HG02588 (cell line): ENCODE results near the gene PSAT1.

Experiments
- ATAC-seq: cut with Tn5 transposase; IDR thresholded peaks from one replicate; pipeline ENCODE4 v1.9.1; 2021; ENCODE audit warnings: mild to moderate bottlenecking, moderate library complexity; ENCODE audit not compliant: unreplicated experiment

PSAT1 gene

DNA sequence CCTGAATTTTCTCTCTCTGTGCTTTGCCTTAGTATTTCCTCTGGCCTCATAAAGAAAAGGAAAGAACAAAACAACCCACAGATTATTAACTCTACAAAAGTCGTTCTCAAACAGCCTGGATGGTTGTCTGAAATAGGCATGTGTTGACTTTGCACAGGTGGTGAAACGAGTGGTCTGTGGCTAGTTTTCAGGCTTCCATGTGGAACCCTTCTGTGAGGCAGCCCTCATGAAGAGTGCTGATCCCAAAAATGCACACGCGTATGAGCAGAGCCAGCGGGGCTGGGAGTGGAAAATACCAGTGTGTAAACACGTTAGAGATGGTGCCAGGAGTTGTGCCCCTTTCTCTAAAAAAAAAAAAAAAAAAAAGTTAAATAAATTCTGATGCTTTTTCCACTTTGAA lies 4.9 kb upstream of the PSAT1 start:
- ATAC-seq: no peak

DNA sequence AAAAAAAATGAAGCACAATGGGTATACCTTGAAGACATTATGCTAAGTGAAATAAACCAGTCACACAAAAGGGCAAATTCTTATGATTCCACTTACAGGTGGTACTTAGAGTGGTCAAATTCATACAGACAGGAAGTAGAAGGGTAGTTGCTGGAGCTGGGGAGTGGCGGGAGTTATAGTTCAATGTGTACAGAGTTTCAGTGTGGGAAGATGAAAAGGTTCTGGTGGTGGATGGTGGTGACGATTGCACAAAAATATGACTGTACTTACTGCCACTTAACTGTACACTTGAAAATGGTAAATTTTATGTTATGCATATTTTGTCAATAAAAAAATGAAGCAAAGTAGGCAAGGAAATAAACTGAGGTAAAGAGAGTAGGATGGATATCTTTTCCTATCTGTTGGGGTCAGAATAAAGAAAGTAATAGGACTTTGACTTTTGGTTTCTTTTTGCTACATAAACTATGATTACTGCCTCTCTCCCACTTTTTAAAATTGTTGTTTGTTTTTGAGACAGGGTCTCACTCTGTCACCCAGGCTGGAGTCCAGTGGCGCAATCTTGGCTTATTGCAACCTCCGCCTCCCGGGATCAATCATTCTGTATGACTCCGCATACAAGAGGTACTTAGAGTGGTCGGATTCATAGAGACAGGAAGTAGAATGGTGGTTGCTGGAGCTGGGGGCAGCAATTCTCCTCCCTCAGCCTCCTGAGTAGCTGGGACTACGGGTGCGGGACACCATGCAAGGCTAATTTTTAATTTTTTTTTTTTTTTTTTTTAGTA lies 4.0 kb upstream of the PSAT1 start:
- ATAC-seq: no peak

DNA sequence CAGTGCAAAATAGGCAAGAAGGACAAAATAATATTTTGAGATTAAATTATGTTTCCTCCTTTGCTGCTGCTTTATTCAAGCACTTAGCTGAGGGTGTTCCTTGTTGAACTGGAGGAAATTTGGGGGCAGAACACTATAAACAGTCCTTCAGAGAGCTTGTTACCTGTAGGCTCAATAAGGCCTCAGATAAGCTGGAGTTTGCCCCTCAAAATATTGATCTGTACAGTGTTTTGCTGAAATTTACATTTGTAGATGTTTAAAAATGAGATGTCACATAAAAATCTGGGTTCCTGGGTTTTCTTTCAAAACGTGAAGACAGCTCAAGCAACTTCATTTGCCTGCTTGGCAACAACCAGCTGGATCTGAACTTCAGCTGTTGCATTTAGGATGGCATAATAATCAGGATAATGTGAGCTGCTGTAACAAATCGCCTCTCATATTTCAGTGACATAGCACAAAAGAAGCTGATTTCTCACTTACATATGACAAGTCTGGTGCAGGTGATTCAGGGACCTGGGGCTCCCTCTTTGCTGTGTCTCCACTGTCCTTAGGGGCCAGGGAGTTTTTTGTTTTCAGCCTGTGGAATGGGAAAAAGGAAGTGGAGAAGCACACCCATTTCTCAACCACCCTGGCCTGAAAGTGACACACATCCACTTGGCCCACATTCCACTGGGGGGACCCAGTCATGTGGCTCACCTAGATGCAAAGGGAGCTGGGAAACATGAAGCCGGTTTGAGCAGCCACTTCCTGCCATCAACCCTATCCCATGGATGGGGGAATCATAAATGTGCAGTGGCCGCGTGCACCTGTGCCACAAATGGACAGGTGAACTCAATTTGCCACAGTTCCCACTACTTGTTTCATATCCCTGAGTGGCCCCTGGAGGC lies 2.4 kb upstream of the PSAT1 start:
- ATAC-seq: no peak

DNA sequence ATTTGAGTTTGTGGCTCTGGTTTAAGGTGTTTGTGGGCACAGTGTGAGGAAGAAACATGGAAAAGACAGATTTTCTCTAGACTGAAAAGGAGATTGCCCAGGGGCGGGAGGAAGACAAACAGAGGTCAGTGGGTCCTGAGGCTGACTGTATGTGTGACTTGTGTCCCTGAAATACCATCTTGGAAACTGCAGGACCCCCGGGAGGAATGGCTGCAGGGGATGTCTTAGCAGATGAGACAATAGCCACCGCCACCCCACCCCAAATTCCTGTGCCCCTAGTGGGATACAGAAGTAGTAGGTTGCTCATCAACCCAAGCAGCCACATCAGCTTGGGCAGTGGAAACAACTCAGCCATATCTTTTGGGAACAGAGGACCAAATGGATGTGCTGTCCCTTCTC lies 1.7 kb upstream of the PSAT1 start:
- no peak for ATAC-seq

DNA sequence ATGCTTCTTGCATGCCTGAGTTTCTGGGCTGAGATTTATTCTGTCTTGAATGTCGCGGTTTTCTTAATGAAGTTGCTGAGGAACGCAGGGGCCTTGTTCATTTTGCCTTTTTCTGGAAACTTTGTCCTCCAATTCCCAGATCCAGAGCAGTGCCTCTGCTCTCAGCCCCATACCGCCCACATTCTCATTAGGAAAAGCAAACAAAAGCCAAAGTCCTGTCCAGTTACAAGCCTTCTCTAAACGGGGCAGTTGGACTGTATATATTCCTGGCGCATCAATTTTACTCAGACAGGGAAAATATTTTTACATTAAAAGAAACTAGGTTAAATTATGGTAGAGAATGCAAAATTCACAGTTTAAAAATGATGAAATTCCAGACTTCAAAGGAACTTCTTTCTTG lies 1.2 kb upstream of the PSAT1 start:
- ATAC-seq: no peak

DNA sequence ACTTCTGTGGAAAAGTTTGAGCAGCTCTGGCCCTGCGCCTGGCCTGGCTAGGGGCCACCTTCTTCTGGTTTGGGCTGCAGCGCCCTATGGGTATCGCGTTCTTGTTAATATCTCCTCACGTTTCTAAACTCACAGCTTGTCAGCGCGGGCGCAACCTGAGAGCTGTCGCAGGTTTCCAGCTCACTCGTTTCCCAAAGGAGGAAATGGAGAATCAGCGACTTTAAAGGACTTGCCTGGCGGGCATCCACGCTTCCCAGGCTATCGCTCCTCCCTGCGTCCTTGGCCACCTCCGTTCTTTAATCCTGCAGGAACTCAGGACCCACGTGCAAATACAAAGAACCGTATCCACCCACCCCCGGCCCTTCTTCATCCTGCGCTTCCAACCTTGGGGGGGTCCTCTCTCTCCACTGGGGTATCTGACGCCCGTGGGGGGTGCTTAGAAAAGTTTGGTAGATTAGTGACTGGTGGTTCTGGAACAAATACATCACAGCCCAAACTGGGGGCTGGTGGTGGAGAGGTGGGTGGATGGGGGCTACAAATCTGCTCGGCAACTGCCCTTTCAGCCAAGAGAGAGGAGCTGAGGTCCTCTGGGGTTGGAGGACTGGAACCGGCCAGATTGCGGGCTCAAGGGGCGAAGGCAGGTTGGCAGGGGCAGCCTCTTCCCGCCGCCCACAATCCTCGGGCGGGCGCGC lies 578 bp upstream of the PSAT1 start:
- ATAC-seq: no peak

DNA sequence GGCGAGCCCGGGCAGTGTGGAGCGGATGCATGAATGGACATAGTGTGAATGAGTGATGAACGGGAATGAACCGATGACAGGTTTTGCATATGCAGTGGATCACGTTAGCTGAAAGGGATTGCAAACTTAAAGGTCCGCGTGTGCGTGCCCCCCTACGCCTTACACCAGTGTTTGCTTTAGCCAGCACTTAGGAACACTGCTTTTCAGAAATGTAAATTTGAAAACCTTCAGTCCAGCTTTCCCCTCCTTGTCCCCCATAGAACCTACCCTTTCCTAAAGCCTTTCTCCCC lies 692 bp downstream of the PSAT1 start:
- ATAC-seq: no peak

DNA sequence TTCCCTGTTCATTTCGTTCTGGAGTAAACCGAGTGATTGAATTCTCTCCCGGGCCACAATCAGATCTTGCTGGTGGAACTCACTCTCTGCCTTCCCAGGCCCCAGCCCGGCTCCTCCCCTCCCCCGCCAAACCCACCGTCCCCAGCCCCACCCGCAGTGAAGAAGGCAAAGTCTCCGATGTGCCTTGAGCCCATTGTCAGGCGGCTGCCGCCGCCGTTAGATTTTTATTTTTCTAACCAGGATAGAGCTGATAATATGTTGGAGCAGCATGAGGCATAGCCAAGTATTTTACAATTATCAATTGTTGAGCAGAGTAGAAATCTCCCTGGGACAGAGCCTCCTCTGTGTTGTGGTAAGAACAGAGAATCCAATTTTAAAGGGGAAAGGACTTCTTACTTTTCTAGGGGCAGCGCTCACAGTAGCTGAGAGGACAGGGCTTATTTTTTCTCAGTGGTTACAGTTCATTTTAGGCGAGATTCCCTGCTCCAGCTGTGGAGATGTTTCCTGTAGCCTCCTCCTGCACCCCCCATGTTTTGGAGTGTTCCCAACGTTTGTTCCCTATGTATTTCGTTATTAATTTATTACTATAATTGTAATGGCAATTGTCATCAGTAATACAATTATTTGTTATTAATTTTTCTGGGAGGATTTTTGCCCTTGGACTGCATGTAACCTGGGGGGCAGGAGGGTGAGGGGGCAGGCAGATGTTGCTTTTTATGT lies 1.3 kb downstream of the PSAT1 start:
- ATAC-seq: no peak

DNA sequence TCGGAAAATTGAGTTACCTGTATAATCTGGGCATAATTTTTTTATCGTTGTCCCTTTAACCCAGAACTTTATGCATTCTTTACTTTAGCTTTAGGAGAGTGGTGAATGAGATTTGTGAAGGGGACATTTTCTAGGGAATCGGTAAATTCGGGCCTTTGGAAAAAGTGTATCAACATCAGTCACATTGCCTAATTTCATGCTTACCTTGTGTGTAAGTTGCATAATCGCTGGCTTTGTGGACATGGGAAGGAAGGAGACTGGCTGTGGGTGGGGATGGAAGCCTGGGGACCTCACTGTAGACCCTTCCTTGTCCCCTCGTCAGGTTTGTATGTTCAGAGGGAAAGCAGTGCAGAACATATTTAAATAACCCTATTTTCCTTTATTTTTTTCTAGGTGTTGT lies 3.3 kb downstream of the PSAT1 start:
- no peak for ATAC-seq

DNA sequence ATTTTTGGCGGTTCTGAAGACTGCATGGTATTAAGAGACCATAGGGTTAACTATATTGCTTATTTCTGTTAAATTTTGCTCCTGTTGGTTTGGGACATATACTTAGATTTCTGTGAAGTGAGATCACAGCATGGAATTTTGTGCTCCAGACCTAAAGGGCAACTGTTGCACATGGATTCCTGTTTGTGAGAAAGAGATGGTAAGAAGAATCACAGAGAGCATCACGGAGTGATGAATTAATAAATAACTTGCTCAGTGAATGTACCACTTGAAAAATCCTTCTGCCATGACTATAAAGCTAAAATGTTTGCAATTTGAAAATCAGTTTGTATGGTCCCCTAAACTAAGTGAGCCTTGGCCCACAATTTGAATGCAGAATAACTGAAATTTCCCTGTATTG lies 4.5 kb downstream of the PSAT1 start:
- ATAC-seq: no peak

DNA sequence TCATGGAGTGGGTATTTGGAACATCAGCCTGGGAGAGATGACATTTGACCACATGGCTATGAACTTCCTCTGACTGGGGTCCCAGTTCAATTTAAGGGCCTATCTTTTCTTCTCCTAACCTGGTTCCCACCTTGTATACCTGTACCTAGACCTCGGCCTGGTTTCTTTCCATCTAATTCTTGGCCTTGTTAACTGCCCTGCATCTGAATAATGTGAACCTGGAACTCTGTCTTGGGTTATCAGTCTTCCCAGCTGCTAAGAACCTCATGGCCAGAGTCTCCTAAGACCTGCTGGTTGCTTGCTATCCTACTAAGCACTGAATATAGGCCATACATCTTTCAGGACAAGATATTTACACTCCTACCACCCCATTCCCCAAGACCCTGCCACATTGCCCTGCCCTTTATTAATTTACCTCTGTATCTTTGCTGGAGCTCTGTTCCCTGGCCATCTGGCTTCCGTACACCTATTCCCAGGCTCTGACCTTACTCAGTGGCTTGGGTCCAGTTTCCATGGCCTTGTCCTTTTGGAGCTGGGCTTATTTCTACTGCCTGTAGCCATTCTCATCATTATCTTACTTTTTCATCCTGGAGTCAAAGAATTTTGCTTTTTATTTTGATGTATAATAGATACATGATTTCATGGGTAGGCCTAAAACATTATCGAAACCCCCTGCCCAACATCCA lies 6.6 kb downstream of the PSAT1 start:
- ATAC-seq: no peak

DNA sequence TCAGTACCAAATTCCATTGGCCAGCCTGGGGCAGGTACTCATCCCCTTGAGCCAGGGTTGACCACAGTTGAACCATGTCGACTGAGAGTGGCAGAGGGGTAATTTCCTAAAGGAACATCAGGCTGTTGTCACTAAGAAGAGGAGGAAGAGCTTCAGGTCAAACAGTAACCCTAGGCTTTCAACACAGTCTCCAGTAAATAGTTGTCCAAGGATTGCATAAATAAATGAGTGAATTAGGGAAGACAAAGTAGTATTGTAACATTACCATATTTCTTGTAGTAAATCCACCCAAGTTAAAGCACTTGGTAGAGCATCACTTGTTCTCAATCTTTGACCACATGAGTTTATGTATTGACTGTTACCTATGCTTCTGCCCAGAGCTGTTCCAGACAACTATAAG lies 7.4 kb downstream of the PSAT1 start:
- no peak for ATAC-seq

DNA sequence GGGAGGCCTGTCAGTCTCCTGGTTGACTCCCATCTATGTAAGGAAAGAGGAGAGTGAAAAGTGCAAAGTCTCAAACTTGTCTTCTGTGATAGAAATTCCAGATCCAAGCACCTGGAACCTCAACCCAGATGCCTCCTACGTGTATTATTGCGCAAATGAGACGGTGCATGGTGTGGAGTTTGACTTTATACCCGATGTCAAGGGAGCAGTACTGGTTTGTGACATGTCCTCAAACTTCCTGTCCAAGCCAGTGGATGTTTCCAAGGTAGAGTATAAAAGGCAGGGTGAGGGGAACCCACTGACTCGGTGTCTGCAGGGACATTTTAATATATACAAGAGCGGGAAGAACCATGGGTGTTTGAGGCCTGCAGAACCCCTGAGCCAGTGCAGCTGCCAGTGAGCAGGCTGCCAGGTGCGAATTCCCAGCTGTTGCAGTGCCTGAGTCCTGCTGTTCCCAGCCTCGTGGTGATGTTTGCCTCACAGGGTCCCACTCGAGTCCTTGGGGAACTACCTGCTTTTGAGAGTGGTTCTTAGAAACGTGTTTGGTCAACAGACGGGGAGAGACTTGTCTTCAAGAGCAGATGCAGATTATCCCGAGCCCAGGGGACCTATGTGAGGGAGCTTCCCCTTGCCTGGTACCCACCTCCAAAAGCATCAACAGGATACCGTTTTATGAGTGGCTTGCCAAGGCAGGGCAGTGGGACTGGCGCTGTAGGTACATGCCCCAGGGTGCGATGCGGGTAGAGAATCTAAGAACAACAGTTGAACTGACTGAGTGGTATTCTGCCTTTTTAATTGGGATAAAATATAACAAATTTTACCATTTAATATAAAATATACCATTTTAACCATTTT lies 9.5 kb downstream of the PSAT1 start:
- ATAC-seq: no peak

DNA sequence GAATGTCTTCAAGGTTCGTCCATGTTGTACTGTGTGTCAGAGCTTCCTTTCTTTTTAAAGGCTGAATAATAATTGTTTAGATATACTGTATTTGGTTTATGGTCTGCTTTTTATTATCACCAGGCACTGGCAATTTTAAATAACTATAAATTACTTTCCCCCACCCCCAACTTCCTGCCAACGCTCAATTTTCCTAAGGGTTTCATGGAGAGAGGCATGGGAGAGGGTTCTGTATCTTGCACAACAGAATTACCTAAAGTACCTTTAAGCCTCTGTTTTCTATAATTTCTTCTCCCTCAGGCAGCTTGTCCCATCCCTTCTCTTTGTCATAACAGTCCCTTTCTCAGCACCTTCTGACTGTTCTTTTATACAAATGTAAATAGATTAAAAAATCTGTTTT lies 10.4 kb downstream of the PSAT1 start:
- no peak for ATAC-seq

DNA sequence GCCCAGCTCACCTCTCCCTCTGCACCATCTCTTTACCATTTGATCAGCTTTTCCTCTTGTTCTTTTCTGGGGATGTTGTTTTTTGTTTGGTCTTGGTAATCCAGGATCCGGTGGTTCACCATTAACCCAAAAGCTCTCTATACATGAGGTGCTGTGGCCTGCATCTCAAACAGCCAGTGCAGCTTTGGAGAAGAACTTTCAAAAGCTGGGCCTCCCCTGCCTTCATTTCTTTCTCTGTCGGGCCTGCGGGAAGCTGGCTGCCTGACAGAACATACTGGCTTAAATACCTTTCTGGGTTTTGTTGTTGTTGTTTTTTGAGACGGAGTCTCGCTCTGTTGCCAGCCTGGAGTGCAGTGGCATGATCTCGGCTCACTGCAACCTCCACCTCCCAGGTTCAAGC lies 12.1 kb downstream of the PSAT1 start:
- no peak for ATAC-seq

DNA sequence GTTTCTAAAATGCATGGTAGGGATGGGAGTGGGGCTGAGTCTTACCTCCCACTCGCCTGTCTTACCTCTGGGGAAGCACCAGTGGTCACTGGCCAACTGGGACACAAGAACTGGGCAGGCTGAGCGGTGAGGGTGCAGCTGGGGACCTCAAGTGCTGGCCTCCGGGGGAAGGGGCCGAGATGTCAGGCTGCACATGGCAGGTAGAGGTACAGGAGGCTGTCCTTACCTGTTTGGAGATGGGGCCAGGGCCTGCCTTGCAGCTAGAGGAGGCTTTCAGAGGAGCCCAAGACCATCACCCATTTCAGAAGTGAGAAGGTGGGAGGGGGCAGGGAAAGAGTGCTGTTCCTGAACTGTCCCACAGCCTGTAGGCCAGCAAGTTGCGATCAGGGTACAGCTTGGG lies 14.2 kb downstream of the PSAT1 start:
- ATAC-seq: no peak

DNA sequence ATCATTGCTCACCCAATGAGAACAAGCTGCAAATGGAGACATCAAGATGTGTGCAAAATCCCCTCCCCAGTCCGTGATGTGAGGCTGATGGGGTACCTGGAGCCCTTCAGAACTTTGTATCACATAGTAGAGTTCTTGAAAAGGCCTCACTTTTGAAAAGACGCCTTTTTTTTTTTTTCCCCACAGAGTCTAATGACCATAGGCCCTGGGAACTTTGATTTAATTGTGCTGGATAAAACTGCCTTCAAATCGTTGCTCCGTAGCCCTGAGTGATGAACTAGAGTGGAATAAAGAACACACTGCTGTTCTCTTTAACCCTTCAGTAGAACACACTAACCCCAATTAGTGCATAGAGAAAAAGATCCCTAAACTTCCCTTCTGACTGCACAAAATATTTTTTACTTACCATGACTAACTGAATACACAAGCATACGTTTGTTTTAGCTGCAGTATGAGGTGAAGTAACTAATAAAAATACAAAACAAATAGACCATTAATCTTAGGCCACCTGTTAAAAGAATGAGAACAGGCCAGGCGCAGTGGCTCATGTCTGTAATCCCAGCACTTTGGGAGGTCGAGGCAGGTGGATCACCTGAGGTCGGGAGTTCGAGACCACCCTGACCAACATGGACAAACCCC lies 15.1 kb downstream of the PSAT1 start:
- no peak for ATAC-seq

DNA sequence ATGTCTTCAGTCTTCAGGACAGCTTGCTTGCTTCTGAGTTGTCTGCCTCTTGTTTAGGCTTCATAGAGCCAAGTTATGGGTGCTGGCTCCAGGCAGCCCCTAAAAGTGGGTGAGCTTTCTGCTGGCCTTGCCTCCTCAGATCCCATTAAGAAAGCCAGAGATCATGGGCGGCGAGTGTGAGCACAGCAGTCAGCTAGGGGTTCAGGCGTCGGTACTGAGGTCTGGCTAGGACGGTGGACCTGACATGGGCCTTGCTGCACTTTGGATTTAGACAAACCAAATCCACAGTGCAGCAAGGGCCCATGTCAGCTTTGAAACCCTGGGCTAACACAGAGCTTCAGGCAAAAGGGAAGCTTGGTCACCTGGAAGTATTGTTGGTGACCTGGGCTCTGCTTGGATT lies 17.6 kb downstream of the PSAT1 start:
- ATAC-seq: no peak
